B cell (primary cell): ENCODE measurements around the gene KIF17. TPM values are rescaled to one million over a fixed set of nuclear protein-coding genes. Genes with fewer than 3 reads are reported as not detected.
A peak's percentile ranks its signal among the peaks of the same experiment; 100 is the strongest.

Experiments
- ATAC-seq: fragments of 200-7000 bp; cut with Tn5 transposase; one replicate; pipeline ENCODE4 v1.10.0; 2021; ENCODE audit warnings: low read depth, mild to moderate bottlenecking, moderate number of reproducible peaks, moderate library complexity
- CTCF ChIA-PET: fragments of 350-600 bp; sonication (Branson Sonifier 250); formaldehyde crosslinking; loops from one replicate; lab custom pipeline; 2021; ENCODE audit warnings: antibody characterized with exemption, inconsistent platforms; lab: Charles Lee
- POLR2A ChIA-PET: fragments of 350-600 bp; sonication (Branson Sonifier 250); formaldehyde crosslinking; loops from one replicate; lab custom pipeline; 2021; ENCODE audit warnings: antibody characterized with exemption; lab: Charles Lee
- DNase-seq: peaks from one replicate; pipeline ENCODE4 v3.0.0; 2013
- H2AFZ ChIP-seq: 2 replicates; pipeline ENCODE4 v1.6.1; 2012; ENCODE audit warnings: mild to moderate bottlenecking, low read depth, low read length; ENCODE audit not compliant: insufficient read depth, poor library complexity, severe bottlenecking
- H3K27ac ChIP-seq, 2 donors: 1 replicate in 1 of 2; 2 replicates in 1 of 2; pipeline ENCODE4 v1.5.1; 2012 to 2013; ENCODE audit warnings: low read length in 2 of 2, mild to moderate bottlenecking in 2 of 2, moderate library complexity in 1 of 2
- H3K27me3 ChIP-seq, 4 experiments: fragments of 200-600 bp in 1 of 4; sonication (generic) in 1 of 4; replicated peaks in 1 of 4; 1 replicate in 2 of 4; 2 replicates in 2 of 4; pipeline versions ENCODE4 v1.6.1 to v1.7.0; 2013 to 2016; ENCODE audit warnings: low read length in 3 of 4, mild to moderate bottlenecking in 2 of 4, mixed read lengths in 1 of 4, moderate library complexity in 1 of 4; ENCODE audit not compliant: insufficient read depth in 4 of 4, control insufficient read depth in 3 of 4; ENCODE audit errors: control extremely low read depth in 1 of 4
- H3K36me3 ChIP-seq, 2 experiments: replicated peaks in 1 of 2; 1 replicate in 1 of 2; 2 replicates in 1 of 2; pipeline versions ENCODE4 v1.6.1 to v1.7.1; 2013; ENCODE audit warnings: low read length in 1 of 2; ENCODE audit not compliant: insufficient read depth in 2 of 2, control insufficient read depth in 1 of 2; ENCODE audit errors: control extremely low read depth in 1 of 2, extremely low read depth in 1 of 2
- H3K4me1 ChIP-seq, 2 donors: fragments of 200-600 bp in 1 of 2; sonication (generic) in 1 of 2; 1 replicate in 1 of 2; 2 replicates in 1 of 2; pipeline versions ENCODE4 v1.5.1 to v1.6.1; 2013 to 2017; ENCODE audit warnings: low read length in 2 of 2; ENCODE audit not compliant: control insufficient read depth in 2 of 2, insufficient read depth in 2 of 2
- H3K4me2 ChIP-seq: replicated peaks from 2 replicates; pipeline ENCODE3; 2012; ENCODE audit warnings: mild to moderate bottlenecking, low read depth, low read length; ENCODE audit not compliant: poor library complexity, severe bottlenecking
- H3K4me3 ChIP-seq, 5 experiments: fragments of 200-600 bp in 1 of 5; sonication (generic) in 1 of 5; 1 replicate in 3 of 5; 2 replicates in 2 of 5; pipeline versions ENCODE4 v1.5.1 to v1.7.0; 2011 to 2016; ENCODE audit warnings: low read length in 4 of 5, mild to moderate bottlenecking in 4 of 5, low read depth in 2 of 5, control low read depth in 1 of 5, moderate library complexity in 1 of 5; ENCODE audit not compliant: insufficient read depth in 1 of 5; ENCODE audit errors: control extremely low read depth in 1 of 5, extremely low read depth in 1 of 5
- H3K79me2 ChIP-seq: fragments of 200-600 bp; sonication (generic); one replicate; pipeline ENCODE4 v1.6.0; 2016; ENCODE audit warnings: low read length; ENCODE audit not compliant: control insufficient read depth, insufficient read depth
- H3K9ac ChIP-seq: fragments of 200-600 bp; sonication (generic); 2 replicates; pipeline ENCODE4 v1.6.1; 2017; ENCODE audit warnings: mild to moderate bottlenecking, low read length, moderate library complexity
- H3K9me3 ChIP-seq, 3 donors: one replicate each; pipeline versions ENCODE4 v1.6.1 to v1.7.1; 2013; ENCODE audit warnings: low read length in 2 of 3; ENCODE audit not compliant: control insufficient read depth in 2 of 3, insufficient read depth in 1 of 3; ENCODE audit errors: control extremely low read depth in 1 of 3
- H4K20me1 ChIP-seq: 2 replicates; pipeline ENCODE4 v1.6.0; 2012; ENCODE audit warnings: mild to moderate bottlenecking, low read length; ENCODE audit not compliant: insufficient read depth, control insufficient read depth, poor library complexity, severe bottlenecking
- H3K27ac Mint-ChIP-seq: one replicate; pipeline ENCODE4 v1.8.0; 2021; ENCODE audit warnings: mixed read lengths
- H3K27me3 Mint-ChIP-seq: one replicate; pipeline ENCODE4 v1.8.0; 2021; ENCODE audit warnings: mixed read lengths
- H3K4me1 Mint-ChIP-seq: one replicate; pipeline ENCODE4 v1.8.0; 2021; ENCODE audit warnings: mixed read lengths
- H3K4me3 Mint-ChIP-seq: one replicate; pipeline ENCODE4 v1.8.0; 2021; ENCODE audit warnings: mixed read lengths
- H3K9me3 Mint-ChIP-seq: one replicate; pipeline ENCODE4 v1.8.0; 2022; ENCODE audit warnings: mixed read lengths; ENCODE audit not compliant: insufficient read depth
- EZH2 ChIP-seq: IDR thresholded peaks from 2 replicates; pipeline ENCODE4 v1.6.1; 2012; ENCODE audit warnings: borderline replicate concordance, low read depth, mild to moderate bottlenecking, moderate library complexity, low read length; ENCODE audit not compliant: insufficient read depth, poor library complexity, severe bottlenecking
- WGBS: methylation state at CpG from one replicate; pipeline ENCODE4 v1.1.5; 2013; ENCODE audit warnings: missing lambda C conversion rate; ENCODE audit not compliant: insufficient coverage; 5-methylcytosine and 5-hydroxymethylcytosine counted together
- intact Hi-C: fragments of 100-400 bp; cut with micrococcal nuclease; formaldehyde crosslinking; loops from one replicate; pipeline ENCODE4 v1.10.0; 2022
- polyA plus RNA-seq: library from polyadenylated mRNA; depleted of rRNA; stranded (reverse); fragments of >200 nt; gene quantifications from 2 replicates; pipeline ENCODE4 v1.2.3, GENCODE V29; 2012
- total RNA-seq, 2 donors: library from RNA; stranded (reverse); fragments of 120-200 nt in 1 of 2; gene quantifications; 1 replicate in 1 of 2; 2 replicates in 1 of 2; pipeline versions ENCODE4 v1.2.3 to v1.2.4, GENCODE V29; 2013 to 2022
- TF ChIP-seq, protein P1 (sequence below): fragments of 200-600 bp; IDR thresholded peaks from one replicate; pipeline ENCODE4 v1.8.0; 2022; ENCODE audit warnings: antibody characterized with exemption, mild to moderate bottlenecking

KIF17 gene
- total and polyA plus RNA-seq, 2 donors (not counting 1 experiment from before 2014, with no cell fraction given), result not detected

- no peaks in the 10 kb centered on the region for H3K27me3 Mint-ChIP-seq
- H3K9me3 Mint-ChIP-seq, result peaks cover 3% of the 10 kb centered on the region
- H3K4me3 ChIP-seq, result peak overlapping the region; percentile 50 to 97 (median 85)
- ChIA-PET POLR2A (no interaction called here), CTCF (interaction anchor here (1.5 to 2.1 kb wide), 2 partner anchors 12 to 28 kb away, joined by 3 to 21 read pairs; partner anchors contain the start of gene PINK1)
- peak overlapping the region; percentile 96 for H2AFZ ChIP-seq
- H3K9me3 ChIP-seq, result no peaks in the 10 kb centered on the region
- peaks cover 0 to 2% (median 0%) of the 10 kb centered on the region in 4 experiments for H3K27me3 ChIP-seq
- H3K36me3 ChIP-seq, result peaks cover 0 to 21% of the 10 kb centered on the region in 2 experiments
- peaks cover 13% of the 10 kb centered on the region for H4K20me1 ChIP-seq
- H3K9ac ChIP-seq, result peak overlapping the region; percentile 77
- TF ChIP-seq, protein P1, sequence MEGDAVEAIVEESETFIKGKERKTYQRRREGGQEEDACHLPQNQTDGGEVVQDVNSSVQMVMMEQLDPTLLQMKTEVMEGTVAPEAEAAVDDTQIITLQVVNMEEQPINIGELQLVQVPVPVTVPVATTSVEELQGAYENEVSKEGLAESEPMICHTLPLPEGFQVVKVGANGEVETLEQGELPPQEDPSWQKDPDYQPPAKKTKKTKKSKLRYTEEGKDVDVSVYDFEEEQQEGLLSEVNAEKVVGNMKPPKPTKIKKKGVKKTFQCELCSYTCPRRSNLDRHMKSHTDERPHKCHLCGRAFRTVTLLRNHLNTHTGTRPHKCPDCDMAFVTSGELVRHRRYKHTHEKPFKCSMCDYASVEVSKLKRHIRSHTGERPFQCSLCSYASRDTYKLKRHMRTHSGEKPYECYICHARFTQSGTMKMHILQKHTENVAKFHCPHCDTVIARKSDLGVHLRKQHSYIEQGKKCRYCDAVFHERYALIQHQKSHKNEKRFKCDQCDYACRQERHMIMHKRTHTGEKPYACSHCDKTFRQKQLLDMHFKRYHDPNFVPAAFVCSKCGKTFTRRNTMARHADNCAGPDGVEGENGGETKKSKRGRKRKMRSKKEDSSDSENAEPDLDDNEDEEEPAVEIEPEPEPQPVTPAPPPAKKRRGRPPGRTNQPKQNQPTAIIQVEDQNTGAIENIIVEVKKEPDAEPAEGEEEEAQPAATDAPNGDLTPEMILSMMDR, result no peak
- TF ChIP-seq EZH2, result no peak
- H3K79me2 ChIP-seq, result peaks cover 59% of the 10 kb centered on the region
- peak overlapping the region; percentile 95 for H3K4me3 Mint-ChIP-seq
- peaks cover 19 to 23% of the 10 kb centered on the region in 2 donors for H3K4me1 ChIP-seq
- no peak for ATAC-seq
- DNase-seq, result no peak
- H3K27ac ChIP-seq, result peak overlapping the region; percentile 56 to 76
- peaks cover 39% of the 10 kb centered on the region for H3K4me1 Mint-ChIP-seq
- H3K4me2 ChIP-seq, result peak overlapping the region; percentile 91
- WGBS, result 84% methylated on average over 7 of the region's 7 CpGs
- intact Hi-C loops, result no loop called here
- peak overlapping the region; percentile 98 for H3K27ac Mint-ChIP-seq
Observed at GRCh38 chr1:20662110-20662475, 55.7 kb downstream of the KIF17 start.
